Kidney glomerular epithelial cell (primary cell): ENCODE results near the gene MMP24.

ENCODE experiments used
- DNase-seq: peaks from one replicate; lab custom pipeline; 2025; lab: John Stamatoyannopoulos, UW

Gene MMP24

DNA sequence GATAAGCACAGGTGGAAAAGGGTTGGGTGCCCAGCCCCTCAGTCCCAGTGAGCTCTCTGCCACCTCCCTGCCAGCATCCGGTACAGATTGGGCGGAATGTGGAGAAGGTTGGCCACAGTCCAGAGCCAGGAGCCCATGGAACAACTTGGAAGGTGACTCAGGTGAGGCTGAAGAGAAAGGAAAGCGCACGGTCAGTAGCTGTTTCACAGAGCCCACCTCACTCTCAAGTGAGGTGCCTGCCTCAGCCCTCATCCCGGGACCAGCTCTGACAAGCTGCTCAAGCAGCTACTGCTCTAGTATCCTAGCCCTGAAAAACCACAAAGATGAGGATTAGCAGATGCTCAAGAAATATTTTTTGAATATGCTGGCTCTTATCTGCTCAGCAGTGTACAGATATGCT, 52.5 kb downstream of the MMP24 start:
- no peak for DNase-seq

DNA sequence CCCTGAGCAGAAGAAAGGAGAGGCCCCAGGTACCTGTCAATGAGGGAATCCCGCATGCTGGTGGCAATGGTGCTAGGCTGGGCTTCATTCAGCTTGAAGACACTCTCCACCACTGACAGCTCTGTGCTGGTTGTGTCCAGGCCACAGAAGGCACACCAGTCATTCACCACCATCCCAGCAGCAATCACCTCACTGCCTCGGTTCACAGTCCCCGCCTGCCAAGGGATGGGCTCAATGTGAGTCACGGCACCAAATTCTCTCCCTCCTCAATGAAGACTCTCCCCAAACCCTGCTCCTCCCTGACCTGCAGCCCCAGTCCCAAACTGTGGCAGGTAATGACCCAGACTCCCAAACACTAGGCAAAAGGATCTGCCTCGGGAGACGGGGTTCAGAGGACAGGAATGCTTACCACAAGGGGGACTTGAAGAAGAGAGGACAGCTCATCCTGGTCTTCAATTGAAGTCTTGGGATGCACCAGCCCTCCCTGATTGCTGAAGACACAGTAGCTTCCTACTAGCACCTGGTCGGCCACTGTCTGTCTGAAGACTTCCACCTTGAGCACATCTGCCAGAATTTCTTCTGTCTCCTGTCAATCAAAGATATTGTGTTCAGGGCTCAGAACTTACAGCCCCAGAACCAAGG, 53.2 kb downstream of the MMP24 start:
- DNase-seq: no peak

DNA sequence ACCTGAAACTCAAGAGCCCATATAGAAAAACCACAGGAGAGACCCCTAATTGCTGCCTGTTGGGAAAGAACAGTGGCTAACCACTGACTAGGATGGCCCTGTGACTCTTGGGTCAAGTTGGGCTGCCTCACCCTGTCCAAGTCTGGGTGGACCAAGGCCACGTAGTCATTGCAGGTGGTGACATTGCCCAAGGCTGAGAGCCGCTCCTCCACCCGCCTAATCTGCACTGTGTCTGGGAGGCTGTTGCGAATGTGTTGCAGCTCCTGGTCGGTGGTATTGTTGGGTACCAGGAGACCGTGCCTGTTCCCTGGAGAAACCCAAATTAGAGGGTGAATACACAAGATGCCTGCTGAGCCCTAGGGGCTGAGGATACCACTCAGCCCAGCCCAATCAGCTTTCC, 54.0 kb downstream of the MMP24 start:
- no peak for DNase-seq

DNA sequence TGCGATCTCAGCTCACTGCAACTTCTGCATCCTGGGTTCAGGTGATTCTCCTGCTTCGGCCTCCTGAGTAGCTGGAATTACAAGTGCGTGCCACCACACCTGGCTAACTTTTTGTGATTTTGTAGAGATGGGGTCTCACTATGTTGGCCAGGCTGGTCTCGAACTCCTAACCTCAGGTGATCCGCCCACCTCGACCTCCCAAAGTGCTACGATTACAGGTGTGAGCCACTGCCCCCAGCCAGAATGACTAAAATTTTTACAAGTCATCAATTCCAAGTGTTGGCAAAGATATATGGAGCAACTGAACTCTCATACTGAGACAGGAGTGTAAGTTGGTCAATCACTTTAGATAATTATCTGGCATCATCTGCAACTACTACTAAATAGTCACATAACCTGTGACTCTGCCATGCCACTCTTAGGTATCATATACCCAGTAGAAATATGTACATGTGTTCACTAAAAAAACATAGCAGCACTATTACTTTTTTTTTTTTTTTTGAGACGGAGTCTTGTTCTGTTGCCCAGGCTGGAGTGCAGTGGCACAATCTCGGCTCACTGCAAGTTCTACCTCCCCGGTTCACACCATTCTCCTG, 55.1 kb downstream of the MMP24 start:
- no peak for DNase-seq

DNA sequence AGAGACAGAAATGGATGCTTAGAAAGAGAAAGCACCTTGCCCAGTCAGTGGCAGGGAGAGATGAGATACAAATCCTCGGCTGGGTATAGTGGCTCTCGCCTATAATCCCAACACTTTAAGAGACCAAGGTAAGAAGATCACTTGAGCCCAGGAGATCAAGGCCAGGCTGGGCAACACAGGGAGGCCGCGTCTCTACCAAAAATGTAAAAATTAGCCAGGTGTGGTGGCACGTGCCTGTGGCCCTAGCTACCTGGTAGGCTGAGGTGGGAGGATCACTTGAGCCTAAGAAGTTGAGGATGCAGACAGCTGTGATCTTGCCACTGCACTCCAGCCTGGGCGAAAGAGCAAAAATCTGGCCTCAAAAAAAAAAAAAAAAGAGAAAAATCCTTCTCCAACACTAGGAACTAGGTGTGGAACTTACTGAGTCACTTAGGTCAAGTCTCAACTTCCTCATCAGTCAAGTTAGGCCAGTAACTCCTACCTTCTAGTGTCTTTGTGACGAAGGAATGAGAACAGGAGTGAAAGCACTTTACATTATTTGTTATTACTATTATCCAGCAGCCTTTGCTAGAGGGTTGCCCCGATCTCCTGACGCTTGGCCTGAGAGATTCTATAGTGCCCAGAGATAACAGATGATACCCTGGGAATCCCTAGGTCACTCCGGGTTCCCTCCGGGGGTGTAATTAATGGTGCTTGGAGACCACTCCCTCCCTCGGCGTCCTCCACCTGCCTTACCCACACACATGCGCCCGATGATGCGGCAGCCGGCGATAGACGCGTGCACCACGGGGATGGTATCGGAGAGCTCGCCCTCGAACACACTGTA, 57.2 kb downstream of the MMP24 start:
- DNase-seq: no peak

DNA sequence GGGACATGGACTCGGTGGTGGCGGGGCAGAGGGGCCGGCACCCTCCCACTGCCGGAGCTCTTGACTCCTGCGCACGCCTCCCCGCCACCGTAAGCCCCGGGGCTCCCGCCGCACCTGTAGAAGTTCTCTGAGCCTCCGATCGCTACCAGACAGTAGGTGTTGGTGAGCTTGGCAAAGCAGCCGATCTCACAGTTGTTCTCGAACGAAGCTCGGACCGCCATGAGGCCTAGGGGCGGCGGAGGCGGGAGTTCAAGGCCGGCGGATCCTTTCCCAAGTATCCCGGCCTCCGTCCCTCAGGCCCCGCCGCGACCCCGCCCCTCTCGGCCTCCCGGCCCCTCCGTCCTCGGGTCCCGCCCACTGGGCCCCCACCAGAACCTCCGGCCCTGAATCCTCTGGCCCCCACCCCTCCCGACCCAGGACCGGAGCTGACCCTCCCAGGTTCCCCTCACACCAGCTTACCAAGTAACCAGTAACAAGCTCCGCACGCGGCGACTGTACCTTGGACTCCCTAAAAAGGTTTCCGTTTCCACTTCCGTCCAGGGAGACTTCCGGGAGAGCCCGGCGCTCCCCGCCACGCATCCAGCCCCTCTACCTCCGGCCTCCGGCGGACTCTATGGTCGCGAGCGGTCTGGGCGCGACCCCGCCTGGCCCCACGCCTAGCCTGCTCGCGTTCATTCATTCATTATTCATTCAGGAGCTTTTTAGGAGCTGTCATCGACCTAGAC, 57.9 kb downstream of the MMP24 start, which contains the start of gene EIF6:
Gene EIF6 (minus strand): TSS at position 506 of the 725 bp plus-strand sequence. CDS start 285 bp downstream, at position 221.
- DNase-seq: peak; percentile 74

DNA sequence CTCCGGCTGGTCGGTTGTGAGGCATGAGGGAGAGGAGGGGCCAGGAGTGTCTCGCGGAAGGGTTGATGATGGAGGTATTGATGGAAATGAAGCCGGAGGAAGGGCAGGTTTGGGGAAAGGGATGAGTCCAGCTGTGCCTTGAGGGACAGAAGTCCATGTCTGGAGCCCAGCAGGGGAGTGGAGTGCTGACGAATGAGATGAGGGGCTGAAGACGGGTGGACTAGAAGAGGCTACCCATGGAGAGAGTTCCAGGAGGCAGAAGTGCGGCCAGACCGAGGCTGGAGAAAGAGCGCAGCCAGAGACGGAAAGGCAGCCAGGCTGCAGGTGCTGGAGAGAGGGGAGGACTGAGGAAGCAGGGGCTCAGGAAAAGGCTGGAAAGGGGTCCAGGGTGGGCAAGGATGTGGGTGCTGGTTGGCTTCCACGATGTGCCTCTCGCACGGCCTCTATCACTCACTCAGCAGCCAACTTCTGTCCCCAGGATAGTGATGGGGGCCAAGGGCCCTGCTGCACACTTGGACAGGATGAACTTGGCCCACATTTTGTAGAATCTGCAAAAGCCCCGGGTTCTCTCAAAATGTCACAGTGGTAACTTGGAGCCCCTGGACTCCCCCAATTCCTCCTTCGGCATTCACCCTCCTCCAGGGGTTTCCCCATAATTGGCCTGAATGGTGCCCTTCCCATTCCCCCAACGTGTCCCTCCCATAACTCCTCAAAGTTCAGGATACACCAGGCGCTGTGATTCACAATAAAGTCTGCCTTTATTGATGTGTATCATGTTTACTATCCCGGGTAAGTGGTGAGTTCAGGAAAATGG, 58.7 kb downstream of the MMP24 start:
- no peak for DNase-seq

DNA sequence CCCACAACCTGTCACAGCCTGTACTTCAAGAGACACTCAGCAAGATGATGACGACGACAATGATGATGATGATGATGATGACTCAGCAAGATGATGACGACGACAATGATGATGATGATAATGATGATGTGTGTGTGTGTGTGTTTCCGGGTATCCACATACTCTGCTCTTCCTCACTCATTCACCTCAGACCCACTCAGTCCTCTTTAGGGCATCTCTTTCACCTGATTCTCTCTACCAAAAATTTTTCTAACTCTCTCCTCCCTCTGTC, 59.3 kb downstream of the MMP24 start:
- no peak for DNase-seq

DNA sequence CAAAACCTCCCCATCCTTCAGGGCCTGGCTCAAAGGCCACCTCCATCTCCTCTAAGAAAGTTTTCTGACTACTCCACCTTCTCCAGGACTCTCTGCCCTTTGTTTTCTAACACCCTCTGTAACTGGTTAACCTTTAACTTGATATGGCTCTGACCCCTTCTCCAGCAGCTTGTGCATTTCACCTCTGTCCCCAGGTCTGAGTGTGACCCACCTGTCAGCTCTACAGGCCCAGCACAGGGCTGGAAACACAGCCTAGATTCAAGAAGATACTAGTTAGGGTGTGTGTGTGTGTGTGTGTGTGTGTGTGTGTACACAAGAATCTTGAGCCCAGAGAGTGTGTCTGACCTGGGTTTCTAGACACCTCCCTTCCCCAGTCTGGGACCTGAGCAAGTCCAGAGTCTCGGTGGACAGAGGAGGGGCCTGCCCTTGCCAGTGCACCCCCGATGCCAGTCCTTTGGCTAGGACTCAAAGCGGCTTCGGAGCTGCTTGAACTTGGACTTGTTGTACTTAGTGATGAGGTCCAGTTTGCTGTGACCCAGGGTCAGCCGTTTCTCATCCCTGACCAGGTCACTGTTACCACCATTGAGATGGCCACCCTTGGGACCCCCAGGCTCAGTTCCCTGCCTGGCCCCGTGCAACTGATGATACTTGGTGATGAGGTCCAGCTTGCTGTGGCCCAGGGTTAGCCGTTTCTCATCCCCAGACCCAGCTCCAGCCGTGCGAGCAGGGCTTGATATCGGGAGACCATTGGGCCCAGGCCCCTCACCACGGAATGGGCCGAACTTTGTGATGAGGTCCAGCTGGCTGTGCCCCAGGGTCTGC, 59.8 kb downstream of the MMP24 start:
- no peak for DNase-seq

DNA sequence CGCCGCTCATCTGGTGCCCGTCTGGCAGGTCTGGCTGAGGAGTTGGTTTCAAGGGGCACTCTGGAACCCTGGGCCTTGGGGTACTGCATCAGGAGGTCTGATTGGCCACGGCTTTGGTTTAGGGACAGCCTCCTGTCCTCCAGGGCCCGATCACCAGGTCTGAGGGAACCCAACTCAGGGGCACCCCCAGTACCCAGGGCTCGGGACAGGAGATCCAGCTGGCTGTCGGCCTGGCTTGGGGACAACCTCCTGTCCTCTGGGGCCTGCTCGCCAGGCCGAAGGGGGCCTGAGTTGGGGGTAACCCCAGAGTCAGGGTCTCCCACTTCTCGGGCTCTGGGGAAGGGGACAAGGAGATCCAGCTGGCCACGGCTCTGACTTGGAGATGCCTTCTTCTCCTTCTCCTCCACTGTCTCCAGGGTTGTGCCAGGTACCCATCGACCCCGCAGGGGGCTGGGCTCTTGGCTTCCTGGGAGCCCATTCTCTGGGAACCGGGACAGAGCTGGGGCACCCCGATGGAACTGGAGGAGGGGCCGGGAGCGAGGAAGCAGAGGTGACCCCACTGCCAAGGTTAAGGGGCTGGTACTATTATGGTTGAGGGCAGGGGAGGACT, 60.5 kb downstream of the MMP24 start:
- DNase-seq: no peak

DNA sequence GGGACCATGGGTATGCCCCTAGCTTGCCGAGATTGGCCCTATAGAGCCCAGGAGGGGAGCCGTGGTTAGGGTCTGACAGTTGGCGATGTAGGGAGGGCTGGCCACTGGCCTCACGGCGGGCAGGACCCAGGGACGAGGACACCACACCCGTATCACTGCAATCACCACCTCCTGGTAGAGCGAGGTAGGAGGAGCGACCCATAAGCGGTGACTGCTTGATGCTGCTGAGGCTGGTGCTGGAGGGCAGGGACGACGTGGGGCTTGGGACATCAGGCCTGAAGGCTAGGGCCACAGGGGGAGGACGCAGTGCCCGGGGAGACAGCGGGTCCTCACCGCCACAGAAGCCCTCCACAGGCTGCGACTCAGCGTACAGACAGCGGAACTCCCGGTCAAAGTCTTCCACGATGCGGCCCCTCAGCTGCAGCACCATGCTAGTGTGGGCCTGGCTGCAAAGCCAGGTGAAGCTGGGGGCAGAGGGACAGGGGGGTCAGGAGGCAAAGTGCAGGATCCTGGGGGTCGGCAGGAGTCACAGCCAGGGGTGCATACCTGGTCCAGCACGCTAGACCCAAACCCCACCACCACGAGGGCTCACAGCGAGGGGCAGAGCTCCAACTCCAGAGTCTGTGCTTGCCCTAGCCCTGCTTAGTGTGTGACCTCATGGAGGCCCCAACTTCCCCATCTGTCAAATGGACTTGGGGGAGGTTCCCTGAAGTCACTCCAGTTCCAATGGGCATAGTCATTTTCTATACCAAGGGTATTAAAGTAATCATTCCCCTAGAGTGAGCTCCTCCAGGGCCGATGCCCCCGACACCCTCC, 61.2 kb downstream of the MMP24 start:
- no peak for DNase-seq

DNA sequence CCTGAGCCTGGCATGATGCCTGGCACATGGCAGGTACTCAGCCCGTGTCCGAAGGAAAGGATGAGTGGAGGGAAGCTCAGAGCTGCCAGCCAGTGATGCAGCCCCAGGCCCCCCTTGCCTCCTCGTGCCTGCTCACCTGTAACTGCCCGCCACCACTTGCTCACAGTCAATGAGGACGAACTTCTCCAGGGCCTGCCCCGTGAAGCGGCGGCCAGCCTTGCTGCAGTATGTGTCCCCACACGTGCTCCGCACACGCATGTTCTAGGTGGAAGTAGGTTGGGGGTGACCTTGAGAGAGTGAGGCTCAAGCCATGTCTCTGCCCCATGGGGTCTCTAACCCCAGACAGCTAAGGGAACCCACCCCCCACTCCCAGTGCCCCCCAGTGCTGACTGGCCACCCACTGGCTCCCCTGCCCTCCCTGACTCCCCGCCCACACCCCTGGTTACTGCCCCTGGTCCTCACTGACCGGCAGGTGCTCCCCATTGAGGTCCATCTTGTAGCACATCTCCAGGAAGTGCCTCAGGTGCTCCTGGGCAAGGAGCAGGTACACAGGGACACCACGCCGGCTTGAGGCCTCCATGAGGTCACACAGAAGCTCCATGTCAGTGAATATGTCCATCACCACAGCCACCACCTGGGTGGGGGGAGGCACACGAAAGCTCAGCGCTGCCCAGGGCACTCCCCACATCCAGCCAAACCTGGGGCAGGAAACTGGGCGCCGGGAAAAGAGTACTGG, 62.0 kb downstream of the MMP24 start:
- no peak for DNase-seq

DNA sequence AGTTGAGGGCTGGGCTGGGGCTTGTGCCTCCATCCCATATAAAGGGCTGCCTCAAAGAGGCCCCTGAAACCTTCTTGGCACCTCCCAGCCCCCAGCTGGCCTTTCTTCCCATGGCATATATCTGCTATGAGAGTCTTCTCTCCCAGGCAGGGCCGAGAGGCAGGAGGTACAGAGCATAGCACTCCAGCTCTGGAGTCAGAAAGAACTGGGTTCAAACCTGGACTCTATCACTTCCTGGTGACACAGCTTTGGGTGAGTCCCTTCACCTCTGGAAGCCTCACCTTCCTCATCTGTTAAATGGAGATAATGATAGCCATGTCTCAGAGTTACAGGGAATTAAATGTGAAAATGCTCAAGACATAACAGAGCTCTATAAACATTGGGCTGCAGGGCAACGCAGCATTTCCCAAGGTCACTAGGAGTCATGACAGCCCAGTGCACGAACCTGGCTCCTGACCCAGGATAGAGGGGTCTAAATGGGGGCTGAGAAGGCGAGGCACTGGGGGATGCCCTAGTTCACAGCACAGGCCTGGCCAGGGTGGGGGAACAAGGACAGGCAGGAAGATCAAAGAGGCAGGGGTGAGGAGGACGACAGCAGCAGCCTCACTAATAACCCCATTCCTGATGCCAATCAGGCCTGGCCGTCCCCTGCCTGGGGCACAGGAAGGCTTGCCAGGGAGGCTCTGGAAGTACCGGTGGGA, 63.8 kb downstream of the MMP24 start:
- DNase-seq: no peak

DNA sequence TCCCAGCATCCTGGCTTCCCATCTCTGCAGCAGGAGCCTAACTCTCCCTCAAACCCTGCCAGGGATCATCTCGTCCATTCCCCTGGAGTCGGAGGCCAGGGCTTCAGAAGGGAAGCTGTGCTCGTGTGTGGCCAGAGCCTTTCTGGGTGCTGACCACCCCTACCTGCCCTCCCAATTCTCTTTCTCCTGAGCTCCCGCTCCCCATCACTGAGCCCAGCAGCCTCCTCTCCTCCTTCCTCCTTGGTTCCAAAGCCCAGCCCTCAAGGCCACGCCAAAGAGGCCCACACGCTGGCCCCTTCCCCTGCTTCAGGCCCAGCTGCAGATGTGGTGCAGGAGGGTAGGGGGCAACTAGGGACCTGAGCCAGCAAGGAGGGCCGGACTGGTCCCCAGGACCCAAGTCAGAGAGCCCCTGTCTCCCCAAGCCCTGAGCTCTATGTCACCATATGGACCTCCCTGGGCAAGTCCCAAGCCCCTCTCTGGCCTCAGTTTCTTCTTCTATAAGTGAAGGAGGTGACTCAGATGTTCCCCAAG, 64.5 kb downstream of the MMP24 start:
- no peak for DNase-seq

DNA sequence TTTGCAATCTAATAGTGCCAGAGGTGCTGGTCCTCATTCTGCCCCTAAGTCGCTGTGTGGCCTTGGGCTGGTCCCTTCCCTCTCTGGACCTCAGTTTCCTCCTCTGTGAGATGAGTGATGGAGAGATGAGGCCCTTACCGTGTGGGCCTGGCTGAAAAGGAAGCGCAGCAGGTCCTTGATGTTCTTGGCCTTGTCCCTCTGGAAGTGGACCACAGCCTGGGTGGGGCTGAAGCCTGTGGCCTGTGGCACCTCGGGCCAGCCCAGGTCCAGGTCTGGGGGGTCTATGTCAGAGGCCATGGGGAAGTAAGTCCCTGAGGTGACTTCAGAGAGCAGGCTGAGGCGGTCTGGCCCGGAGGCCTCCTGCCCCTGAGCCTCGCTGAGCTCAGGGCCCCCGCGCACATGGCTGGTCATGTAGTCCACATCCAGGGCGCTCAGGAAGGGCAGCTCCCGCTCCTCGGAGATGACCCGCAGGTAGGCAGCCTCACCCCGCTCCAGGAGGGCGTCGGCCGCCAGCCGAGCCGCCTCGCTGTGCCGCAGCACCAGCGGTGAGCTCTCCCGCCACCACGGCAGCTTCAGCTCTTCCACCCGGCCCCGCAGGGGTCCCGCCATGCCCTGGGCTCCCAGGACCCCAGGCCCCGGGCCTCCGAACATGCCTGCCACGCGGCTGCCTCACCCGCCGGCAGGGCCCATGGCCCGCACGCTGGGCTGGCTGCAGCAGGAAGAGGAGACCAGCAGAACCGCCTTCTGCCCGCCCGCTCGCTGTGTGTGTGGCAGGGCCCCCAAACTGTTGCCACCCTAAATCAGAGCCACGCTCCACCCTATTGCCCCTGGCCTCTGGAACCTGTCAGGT, 65.4 kb downstream of the MMP24 start, which contains the start of gene FAM83C:
Gene FAM83C (minus strand): TSS at position 772 of the 850 bp plus-strand sequence. CDS start 121 bp downstream, at position 651.
- no peak for DNase-seq

DNA sequence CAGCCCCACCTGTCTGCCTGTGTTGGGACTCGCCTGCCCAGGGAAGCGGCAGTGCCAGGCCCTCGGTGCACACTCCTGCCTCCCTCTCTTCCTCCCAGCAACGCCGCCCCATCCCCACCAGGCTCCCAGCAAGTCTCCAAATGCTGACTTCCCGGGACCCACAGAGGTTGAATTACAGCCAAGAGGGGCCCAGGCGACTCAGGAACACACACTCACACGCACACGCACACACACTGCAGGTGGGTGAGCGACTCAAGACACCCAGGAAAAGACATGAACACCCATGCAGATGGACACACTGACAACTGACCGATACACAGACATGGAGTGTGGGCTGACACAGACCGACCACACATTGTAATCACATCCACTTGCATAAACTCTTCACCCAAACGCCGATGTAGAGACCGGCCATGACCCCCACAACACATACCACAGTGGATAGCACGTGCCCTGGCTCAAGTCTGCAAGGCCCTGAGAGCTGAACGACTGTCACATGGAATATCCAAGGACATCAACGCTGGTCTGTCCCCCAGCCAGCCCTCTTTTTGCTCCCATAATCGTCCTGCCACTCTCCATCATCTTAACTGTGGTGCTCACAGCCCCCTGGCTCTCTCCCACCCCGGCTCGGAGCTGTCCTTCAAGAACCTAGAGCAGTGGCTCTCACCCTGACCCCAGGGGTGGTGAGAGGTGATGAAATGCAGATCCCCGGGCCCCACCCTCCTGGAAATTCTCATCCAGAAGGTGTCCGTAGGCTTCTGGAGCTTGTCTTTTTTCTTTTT, 66.2 kb downstream of the MMP24 start:
- no peak for DNase-seq
